Activated CD8-positive, alpha-beta memory T cell treated with anti-CD3 and anti-CD28 coated beads, Interleukin-2, amount 50 U/mL, for 48 hours (primary cell): Measurements from ENCODE around the gene MS4A2.
"Not testable (repeated sequence)": the region's sequence is repeated elsewhere in the genome, so short reads cannot be mapped to it uniquely, and the experiment has no call there.

ENCODE experiments used
- DNase-seq: peaks from one replicate; pipeline ENCODE4 v3.0.0-alpha.2; 2020

Gene MS4A2

GRCh38 chr11:60104471-60105115 lies 16.1 kb downstream of the MS4A2 start:
- not testable (repeated sequence) for DNase-seq

DNA sequence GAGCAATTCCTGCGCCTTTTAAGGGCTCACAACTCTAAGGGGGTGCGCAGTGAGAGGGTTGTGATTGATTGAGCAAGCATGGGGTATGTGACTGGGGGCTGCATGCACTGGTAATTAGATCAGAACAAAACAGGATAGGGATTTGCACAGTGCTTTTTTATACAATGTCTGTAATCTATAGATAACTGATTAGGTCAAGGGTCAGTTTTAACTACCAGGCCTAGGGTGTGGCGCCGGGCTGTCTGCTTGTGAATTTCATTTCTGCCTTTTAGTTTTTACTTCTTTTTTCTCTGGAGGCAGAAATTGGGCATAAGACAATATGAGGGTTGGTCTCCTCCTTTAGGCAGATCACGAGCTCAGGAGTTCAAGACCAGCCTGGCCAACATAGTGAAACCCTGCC lies 20.2 kb downstream of the MS4A2 start:
- DNase-seq: not testable (repeated sequence)

GRCh38 chr11:60111793-60112192 lies 23.3 kb downstream of the MS4A2 start:
- DNase-seq: no peak

GRCh38 chr11:60116996-60117790 lies 28.7 kb downstream of the MS4A2 start:
- DNase-seq: no peak

DNA sequence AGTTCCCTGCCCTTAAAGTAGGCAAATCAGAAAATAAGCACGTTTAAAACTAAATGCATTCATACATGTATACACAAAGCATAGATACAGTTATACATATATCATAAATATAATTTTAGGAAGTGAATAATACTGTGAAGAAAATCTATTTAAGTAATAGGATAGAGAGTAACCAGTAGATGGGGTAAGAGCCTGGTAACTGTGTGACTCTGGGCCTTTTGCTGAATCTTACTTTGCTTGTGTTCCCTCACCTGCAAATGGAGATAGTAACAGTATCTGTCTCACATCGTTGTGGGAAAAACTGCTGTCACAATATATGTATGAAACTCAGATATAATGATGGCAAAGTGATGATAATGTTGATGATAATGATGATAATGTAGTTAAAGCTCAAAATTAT lies 29.9 kb downstream of the MS4A2 start:
- no peak for DNase-seq

DNA sequence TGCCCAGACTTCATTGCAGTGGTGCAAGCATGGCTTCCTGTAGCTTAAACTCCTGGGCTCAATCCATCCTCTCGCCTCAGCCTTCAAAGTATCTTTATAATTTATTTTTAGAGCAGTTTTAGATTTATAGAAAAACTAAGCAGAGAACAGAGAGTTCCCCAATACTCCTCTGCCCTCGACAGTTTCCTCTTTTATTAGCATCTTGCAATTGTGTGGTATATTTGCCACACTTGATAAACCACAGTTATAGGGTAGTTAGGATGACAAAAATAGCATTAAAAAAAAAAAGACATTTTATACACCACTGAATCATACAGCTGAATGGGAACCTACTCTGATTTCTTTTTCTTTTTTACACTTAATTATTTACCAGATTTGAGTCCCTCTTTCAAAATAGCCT lies 31.2 kb downstream of the MS4A2 start:
- no peak for DNase-seq

- DNase-seq: no peak
Observed at GRCh38 chr11:60121264-60121663, 32.8 kb downstream of the MS4A2 start.

GRCh38 chr11:60122414-60123036 lies 34.1 kb downstream of the MS4A2 start:
- DNase-seq: no peak

DNA sequence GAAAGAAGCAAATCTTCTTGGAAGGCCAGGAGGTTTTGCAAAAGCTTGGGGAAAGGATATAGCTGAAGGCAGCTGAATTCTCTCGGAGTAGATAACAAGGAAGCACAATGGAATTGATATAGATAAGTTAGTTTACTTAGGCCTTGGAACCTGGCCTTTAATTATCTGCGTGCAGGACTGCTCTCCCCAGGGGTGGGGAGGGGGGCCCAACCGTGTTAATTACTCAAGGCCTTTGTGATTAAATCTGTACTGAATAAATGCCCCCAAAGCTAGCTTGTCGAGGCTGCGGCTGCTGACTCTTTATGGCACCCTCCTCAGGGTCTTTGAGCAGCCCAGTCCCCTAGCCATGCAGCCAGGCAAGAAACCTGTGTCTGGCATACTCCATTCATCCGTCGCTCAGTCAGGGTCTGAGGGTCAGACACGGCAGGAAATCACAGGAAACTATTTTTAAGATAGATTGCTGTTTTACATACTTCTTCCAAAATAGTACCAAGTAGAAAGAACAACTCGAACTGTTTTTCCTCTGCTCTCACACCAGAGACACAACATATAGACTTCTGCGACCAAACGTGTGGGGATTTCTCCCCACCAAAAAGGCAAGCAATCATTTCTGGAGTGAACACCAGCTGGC lies 36.5 kb downstream of the MS4A2 start:
- DNase-seq: no peak

DNA sequence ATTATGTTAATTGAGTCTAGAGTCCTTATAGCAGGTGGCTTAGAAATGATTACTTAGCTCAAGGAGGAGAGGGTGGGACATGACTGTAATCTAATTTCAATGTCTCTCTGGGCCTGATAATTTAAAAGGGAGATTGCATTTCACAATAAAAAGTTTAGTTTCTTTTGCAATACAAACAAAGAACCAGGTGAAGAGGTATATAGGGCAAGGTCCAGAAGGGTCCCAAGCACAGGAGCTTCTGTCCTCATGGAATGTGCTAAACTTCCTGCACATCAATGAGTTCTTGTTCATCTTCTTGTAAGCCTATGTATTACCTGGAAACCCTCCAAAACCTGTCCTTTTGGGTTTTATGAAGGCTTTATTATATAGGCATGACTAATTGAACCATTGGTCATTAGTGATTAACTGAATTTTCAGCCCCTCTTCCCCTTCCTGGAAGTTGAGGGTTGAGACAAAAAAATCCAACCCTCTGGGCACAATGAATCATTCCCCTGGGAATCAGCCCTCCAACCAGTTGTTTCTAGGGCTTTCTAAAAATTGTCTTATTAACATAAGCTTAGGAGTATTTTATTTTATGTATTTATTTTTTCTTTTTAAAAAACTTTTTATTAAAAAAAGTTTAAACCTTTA lies 37.6 kb downstream of the MS4A2 start:
- no peak for DNase-seq

DNA sequence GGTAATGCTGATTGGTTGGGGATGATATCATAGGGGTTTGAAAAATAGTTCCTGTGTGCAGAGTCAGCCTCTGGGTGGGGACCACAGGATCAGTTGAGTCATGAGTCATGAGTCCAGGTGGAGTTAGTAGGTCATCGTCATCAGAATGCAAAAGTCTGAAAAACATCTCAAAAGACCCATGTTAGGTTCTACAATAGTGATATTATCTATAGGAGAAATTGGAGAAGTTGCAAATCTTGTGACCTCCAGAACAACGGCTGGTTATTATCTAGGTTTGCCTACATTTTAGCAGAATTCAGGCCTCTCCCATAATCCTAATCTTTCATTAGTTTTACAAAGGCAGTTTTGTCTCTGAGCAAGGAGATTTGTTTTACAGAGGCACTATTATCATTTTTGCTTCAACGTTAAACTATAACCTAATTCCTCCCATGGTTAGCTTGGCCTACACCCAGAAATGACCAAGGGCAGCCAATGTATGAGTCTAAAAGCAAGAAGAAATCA lies 38.9 kb downstream of the MS4A2 start:
- no peak for DNase-seq

- no peak for DNase-seq
Observed at GRCh38 chr11:60128376-60128775, 39.9 kb downstream of the MS4A2 start.

GRCh38 chr11:60128866-60129265 lies 40.4 kb downstream of the MS4A2 start:
- DNase-seq: not testable (repeated sequence)

GRCh38 chr11:60129853-60130252 lies 41.4 kb downstream of the MS4A2 start:
- DNase-seq: no peak

- no peak for DNase-seq
Observed at GRCh38 chr11:60130496-60130895, 42.0 kb downstream of the MS4A2 start.

DNA sequence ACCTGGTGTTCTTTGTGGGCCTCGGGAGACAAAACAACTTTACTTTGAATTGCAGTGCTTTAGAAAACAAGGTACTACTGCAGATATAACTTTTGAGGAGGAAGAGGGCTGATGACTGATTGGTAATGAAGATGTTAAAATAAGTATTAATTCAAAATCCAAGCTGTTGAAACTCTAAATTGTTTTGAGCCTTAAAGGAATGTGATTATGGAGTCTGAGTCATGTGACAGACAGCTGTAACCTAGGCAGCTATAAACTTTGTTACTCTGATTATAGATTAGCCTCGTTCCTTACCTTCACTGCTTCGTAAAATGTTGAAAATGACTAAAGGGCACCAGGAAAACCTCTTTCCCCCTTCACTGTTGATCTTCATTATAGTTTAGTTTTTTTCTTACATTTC lies 43.4 kb downstream of the MS4A2 start:
- DNase-seq: no peak

DNA sequence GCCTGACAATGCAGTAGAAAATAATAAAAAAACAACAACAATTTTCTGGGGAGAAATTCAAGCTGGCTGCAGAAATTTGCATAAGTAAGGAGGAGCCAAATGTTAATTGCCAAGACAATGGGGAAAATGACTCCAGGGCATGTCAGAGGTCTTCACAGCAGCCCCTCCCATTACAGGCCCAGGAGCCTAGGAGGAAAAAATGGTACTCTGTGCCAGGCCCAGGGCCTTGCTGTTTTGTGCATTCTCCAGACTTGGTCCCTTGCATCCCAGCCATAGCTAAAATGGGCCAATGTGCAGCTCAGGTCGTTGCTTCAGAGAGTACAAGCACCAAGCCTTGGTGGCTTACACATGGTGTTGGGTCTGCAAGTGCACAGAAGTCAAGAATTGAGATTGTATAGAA lies 45.5 kb downstream of the MS4A2 start:
- no peak for DNase-seq

DNA sequence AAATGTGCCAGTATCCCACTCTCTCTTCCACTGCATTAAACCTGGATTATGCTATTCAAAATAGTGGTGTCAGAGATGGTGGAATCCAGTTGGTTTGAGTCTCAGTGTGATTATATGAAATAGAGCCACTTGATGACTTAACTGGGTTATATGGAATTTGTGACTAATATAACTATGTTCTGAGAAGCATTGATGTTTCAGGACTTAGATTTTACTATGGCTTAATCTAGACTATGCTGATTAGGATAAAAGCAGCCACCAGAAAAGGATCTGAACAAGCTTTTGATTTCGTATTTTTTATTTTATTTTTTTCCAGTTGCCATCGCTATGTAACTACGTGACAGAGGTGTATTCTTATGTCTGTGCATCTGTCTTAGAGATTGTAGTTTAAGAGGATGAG lies 55.3 kb downstream of the MS4A2 start:
- no peak for DNase-seq

- no peak for DNase-seq
Observed at GRCh38 chr11:60145677-60146076, 57.2 kb downstream of the MS4A2 start.
